ENCODE data around the gene GJB4.

GJB4 gene

DNA sequence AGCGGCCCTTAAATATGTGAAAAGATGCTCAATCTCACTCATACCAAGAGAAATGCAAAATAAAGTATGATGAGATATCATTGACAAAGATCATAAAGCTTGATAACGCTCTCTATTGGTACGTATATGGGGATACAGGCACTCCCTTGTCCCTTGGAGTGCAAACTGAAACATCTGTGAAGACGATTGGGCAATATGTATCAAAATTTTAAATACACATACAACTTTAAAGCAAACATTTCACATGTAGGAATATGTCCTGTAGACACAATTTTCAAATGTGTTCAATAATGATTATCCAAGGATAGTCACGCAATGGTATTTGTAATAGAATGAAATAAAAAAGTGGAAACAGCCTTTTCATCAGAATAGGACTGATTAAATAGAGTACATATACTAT, 19.5 kb downstream of the GJB4 start:
- no peak for FAIRE-seq

DNA sequence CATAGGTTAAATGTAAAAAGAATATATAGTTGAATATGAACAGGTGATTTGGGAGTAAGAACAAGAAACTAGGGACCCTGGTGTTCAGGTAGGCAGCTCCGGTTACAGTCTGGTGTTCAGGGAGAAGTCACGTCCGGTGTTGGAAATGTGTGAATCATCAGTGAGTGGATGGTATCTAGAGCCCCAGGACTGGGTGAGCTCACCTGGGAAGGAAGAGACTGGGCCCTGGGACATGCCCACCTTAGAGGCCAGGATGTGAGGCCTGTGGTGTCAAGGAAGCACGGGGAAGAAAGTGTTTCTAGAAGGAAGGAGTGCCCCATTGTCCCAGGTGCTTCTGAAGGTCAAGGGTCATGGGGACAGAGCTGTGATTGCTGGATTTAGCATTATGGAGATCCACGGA, 20.0 kb downstream of the GJB4 start:
- no peak for FAIRE-seq

DNA sequence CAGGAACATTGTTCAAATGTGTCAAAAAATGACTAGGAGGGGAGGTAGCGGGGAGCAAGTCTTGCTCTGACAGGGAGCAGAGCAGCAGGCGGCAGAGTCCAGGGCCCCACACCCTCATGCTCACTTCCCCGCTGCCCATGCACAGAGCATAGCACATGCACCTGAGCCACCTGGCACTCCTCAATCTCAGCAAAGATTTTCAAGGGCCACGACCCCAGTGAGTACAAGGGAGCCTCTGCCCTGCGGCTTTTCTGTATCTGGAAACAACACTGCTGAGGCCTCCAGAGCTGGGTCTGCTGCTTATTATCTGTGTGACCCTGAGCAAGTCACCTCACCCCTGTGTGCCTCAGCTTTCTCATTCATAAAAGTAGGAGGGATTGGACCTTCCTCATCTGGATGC, 20.4 kb downstream of the GJB4 start:
- FAIRE-seq, result no peak

DNA sequence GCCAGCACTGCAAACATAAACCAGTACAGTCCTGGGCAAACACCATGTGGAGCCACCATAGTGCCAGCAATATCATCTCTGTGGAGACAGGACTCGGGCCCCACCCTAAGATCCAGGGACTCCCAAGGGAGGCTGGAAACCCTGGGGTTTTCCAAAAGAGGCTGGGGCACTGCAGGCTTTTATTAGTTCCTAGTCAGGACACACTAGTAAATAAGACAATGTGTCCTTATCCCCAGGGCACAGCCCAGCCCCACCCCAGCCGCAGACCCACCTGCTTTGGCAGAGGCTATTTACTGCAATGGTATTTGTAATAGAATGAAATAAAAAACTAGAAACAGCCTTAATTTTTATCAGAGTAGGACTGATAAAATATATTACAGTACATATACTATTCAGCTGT, 21.0 kb downstream of the GJB4 start:
- no peak for FAIRE-seq

DNA sequence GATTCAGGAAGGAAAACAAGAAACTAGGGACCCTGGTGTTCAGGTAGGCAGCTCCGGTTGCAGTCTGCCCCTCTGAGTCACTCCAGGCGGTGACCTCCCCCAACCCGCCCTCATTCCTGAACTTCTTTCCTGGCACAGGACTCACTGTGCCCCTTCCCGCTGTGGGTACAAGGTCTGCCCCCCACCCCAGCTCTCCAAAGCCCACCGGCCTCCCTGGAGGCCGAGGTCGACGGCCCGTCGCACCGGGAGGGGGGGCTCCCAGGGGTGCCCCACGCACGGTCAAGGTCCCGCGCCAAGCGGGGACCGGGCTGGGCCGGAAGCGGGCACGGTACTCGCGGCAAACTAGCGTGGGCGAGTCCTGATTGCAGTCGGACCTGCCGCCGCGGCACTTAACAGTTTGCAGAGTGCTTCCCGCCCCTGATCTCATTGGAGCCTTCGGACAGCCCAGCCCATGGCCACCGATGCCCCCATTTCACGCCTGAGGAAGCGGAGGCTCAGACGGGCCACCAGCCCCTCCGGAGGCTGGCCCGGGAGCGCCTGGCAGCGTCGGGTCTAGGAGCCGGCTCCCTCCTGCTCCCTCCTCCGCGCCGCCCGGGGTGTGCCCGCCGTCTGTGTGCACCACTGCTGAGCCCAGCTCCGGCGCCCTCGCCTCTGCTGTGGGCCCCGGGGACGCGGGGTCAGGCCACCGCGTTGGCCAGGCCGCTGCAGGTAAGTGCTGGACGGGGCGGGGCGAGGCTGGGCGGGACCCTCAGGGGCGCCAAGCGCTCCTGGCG, 21.7 kb downstream of the GJB4 start, which contains the start of gene GJB3:
Gene GJB3, plus strand, starts transcription at position 144 of the 773 bp plus-strand sequence. CDS start 3,549 bp downstream, outside the sequence.
- no peak for FAIRE-seq

GRCh38 chr1:34781844-34782391, 22.4 kb downstream of the GJB4 start:
- FAIRE-seq, result no peak

GRCh38 chr1:34784751-34785221, 25.2 kb downstream of the GJB4 start:
- FAIRE-seq, result no peak

GRCh38 chr1:34785231-34785874, 25.8 kb downstream of the GJB4 start:
- FAIRE-seq, result no peak

GRCh38 chr1:34785875-34786470, 26.4 kb downstream of the GJB4 start:
- no peak for FAIRE-seq

DNA sequence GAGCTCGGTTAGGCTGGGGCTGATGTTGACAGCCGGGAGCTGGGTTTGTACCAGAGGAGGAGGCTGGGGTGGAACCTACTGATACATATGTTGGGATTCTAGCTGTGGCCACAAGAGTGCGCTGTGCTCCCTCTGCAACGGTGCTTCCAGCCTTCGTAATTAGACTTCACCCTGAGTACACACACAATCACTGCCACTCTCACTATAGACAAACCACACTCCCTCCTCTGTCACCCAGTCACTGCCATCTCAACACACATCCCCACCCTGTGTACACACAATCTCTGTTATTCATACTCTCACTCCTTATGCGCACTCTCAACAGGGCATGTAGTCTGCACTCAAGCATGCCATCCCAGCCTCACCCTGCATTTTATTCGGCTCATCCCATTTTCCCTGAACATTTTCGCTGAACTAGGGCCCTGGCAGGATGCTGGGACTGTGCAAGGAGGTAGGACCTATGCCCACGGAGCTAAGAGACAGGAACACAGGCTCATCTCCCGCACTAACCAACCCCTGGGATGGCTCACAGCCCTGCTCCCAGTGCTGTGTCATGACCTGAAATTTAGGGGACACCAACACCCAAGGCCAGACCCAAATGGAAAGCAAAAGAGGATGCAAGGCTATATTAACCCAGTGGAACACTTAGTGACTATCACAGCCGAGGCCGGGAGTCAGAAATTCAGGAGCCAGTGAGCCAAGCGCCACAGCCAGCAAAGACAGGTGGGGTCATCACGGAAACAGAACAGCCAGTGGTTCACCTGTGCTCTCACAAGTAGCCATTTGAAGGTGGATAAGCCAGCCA, 27.2 kb downstream of the GJB4 start:
- FAIRE-seq, result no peak

DNA sequence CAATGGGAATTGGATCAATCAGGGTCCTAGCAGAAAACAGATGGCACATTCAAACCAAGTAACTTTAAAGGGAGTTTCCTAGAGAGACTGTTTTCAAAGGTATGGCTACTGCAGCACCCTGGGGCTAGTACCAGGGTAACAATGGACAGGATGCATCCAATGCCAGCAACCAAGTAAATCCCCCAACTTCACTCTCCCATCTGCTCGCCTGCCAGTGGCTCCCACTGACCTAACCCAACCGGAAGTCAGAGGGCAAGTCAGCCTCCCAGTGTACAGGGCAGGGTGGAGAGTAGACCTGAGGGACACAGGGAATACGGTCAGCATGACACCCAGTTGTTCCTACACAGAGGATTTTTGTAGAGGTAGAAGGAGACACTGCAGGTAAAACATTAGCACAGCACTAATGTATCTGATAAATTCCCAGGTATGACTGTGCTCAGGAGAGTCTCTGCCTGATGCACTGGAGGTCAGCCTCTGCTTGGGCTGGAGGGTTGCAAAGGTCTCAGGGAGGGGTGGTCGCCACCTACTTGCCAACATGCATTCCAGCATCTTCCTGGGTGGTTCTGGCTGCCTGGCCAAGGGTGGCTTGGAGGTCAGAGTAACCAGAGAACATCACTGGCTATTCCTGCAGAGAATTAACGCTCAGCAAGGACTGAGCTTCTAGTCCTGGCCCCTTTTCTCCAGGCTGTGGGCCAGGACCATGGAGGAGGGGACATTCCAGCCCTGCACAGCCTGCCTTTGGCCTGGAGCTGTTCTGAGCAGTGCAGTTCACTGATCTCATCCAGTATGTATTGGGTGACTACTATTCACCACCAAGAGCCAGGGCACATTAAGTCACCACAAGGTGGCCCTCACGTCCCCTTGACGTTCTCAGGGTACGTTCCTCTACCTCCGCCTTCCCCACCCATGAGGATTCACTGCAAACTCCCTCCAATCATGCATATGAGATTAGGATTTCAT, 28.2 kb downstream of the GJB4 start:
- FAIRE-seq, result no peak

DNA sequence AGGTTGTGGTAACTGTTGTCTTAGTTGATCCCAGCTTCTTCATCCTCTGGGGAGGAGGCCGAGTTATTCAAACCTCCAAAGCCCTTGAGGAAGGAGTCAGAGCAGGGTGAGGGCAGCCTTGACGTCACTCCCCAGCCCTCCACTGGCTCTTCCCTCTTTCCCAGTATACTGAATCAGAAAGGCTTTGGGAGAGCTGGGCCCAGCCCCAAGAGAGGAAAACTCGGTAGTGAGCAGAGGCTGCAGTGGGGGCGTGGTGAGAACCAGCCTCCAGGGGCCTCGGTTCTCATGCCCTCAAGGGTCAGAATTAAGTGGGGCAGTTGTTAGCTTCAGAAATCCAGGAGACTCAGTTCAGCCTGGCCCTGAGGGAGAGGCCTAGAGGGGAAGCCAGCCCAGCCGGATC, 31.4 kb downstream of the GJB4 start:
- no peak for FAIRE-seq

GRCh38 chr1:34792424-34792823, 32.9 kb downstream of the GJB4 start:
- FAIRE-seq, result no peak

- FAIRE-seq, result no peak
These were observed 33.6 kb downstream of the GJB4 start, which contains the start of gene GJA4 for GRCh38 chr1:34792868-34793727. Gene GJA4, plus strand, starts transcription at chr1:34792999. Its CDS starts 1,215 bp downstream, at chr1:34794214.

DNA sequence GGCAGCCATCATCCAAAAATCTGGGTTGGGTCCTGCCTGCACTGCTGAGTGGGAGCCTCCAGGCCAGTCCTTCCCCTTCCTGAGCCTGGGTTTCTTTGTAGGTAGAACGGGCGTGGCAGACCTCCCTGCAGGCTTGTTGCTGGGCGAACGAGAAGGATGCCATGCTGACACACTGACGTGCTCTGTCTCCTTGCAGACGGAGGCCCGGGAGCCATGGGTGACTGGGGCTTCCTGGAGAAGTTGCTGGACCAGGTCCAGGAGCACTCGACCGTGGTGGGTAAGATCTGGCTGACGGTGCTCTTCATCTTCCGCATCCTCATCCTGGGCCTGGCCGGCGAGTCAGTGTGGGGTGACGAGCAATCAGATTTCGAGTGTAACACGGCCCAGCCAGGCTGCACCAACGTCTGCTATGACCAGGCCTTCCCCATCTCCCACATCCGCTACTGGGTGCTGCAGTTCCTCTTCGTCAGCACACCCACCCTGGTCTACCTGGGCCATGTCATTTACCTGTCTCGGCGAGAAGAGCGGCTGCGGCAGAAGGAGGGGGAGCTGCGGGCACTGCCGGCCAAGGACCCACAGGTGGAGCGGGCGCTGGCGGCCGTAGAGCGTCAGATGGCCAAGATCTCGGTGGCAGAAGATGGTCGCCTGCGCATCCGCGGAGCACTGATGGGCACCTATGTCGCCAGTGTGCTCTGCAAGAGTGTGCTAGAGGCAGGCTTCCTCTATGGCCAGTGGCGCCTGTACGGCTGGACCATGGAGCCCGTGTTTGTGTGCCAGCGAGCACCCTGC, 34.7 kb downstream of the GJB4 start:
- no peak for FAIRE-seq

DNA sequence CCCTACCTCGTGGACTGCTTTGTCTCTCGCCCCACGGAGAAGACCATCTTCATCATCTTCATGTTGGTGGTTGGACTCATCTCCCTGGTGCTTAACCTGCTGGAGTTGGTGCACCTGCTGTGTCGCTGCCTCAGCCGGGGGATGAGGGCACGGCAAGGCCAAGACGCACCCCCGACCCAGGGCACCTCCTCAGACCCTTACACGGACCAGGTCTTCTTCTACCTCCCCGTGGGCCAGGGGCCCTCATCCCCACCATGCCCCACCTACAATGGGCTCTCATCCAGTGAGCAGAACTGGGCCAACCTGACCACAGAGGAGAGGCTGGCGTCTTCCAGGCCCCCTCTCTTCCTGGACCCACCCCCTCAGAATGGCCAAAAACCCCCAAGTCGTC, 35.2 kb downstream of the GJB4 start:
- FAIRE-seq, result no peak

GRCh38 chr1:34795916-34796315, 36.4 kb downstream of the GJB4 start:
- FAIRE-seq, result no peak

- no peak for FAIRE-seq
These were observed 37.5 kb downstream of the GJB4 start for GRCh38 chr1:34796990-34797389.

DNA sequence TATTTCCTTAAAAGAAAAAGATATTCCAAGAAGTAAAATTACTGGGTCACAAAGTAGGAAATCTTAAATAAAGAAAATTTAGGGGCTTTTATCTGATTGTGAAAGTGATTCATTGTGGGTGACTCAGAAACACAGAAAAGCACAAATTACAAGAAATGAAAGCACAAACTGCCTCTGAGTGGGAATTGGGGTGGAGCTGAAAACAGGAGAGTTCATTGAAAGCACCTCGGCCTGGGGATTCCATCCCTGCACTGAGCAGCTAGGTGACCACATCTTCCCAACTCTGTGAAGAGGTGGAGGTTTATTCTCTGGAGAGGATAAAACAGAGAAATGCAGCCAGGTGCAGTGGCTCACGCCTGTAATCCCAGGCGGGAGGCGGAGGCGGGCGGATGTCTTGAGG, 40.7 kb downstream of the GJB4 start:
- no peak for FAIRE-seq

DNA sequence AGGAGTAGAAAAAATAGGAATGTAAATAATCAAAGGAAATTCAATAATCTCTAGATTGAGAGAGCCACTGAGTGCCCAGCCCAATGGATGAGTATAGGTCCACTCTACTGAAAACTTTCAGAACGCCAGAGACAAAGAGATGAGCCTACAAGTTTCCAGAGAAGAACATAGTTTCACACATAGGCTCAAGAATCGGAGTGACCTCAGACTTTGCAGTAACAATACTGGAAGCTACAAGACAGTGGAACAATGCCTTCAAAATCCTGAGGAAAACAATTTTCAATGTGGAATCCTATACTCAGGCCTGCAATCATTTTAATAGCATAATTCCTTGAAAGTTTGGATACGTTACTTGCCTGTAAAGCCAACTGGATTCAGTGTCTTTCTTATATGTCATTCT, 44.2 kb downstream of the GJB4 start:
- FAIRE-seq, result no peak

Data from A204.1 (cell line).